ENCODE data around the gene DAAM2.

GRCh38 chr6:39793516-39793915, 1.3 kb downstream of the DAAM2 start:
- TF ChIP-seq EP300 (IDR thresholded peaks at IDR 0.05; ENCODE audit: borderline replicate concordance): no peak
- TF ChIP-seq YY1 (IDR thresholded peaks at IDR 0.05; ENCODE audit: low read depth): no peak
- no peak for TF ChIP-seq REST (IDR thresholded peaks at IDR 0.05; ENCODE audit: low read depth)
- TF ChIP-seq CEBPB (IDR thresholded peaks at IDR 0.05): no peak
- no peak for TF ChIP-seq RAD21 (IDR thresholded peaks at IDR 0.05; ENCODE audit: low read depth)
- no peak for TF ChIP-seq TEAD4 (IDR thresholded peaks at IDR 0.05)
- TF ChIP-seq TAF1 (IDR thresholded peaks at IDR 0.05; ENCODE audit: low read depth): no peak
- TF ChIP-seq TCF12 (IDR thresholded peaks at IDR 0.05; ENCODE audit: low read depth): no peak
